GM18858 (cell line): Measurements from ENCODE around the gene ONECUT3.

Experiments
- ATAC-seq: cut with Tn5 transposase; IDR thresholded peaks from one replicate; pipeline ENCODE4 v1.9.1; 2021; ENCODE audit not compliant: unreplicated experiment

The ONECUT3 gene

GRCh38 chr19:1767464-1767933 is 14.2 kb downstream of the ONECUT3 start:
- no peak for ATAC-seq

GRCh38 chr19:1768248-1768647 is 14.9 kb downstream of the ONECUT3 start:
- ATAC-seq, result no peak

- no peak for ATAC-seq
These were observed 15.8 kb downstream of the ONECUT3 start for GRCh38 chr19:1768918-1769644.

GRCh38 chr19:1769645-1769985 is 16.3 kb downstream of the ONECUT3 start:
- ATAC-seq, result no peak

GRCh38 chr19:1770866-1771576 is 17.7 kb downstream of the ONECUT3 start:
- no peak for ATAC-seq

GRCh38 chr19:1773184-1773583 is 19.9 kb downstream of the ONECUT3 start:
- no peak for ATAC-seq

- no peak for ATAC-seq
These were observed 21.9 kb downstream of the ONECUT3 start for GRCh38 chr19:1774989-1775772.

GRCh38 chr19:1775951-1776605 is 22.8 kb downstream of the ONECUT3 start:
- ATAC-seq, result no peak

GRCh38 chr19:1776606-1777147 is 23.4 kb downstream of the ONECUT3 start:
- no peak for ATAC-seq

- ATAC-seq, result no peak
These were observed 23.8 kb downstream of the ONECUT3 start for GRCh38 chr19:1777149-1777548.

- no peak for ATAC-seq
These were observed 26.3 kb downstream of the ONECUT3 start for GRCh38 chr19:1779574-1779973.

- no peak for ATAC-seq
These were observed 27.1 kb downstream of the ONECUT3 start for GRCh38 chr19:1780272-1780958.

- ATAC-seq, result no peak
These were observed 29.2 kb downstream of the ONECUT3 start for GRCh38 chr19:1782521-1782920.

GRCh38 chr19:1783354-1783753 is 30.0 kb downstream of the ONECUT3 start:
- no peak for ATAC-seq

- no peak for ATAC-seq
These were observed 30.6 kb downstream of the ONECUT3 start for GRCh38 chr19:1783874-1784273.

GRCh38 chr19:1785310-1785709 is 32.0 kb downstream of the ONECUT3 start:
- no peak for ATAC-seq

- no peak for ATAC-seq
These were observed 33.4 kb downstream of the ONECUT3 start for GRCh38 chr19:1786668-1787067.

- ATAC-seq, result no peak
These were observed 33.8 kb downstream of the ONECUT3 start for GRCh38 chr19:1787116-1787515.

- no peak for ATAC-seq
These were observed 36.1 kb downstream of the ONECUT3 start for GRCh38 chr19:1789261-1790041.
